VCaP (cell line): ENCODE results near the gene AGMAT.

Source experiments
- H3K27ac ChIP-seq: fragments of 450-650 bp; 2 replicates; pipeline ENCODE4 v1.5.1; 2017
- TF ChIP-seq, protein P1 (sequence below): fragments of 450-650 bp; conservative IDR thresholded peaks from 2 replicates; pipeline ENCODE4 v1.5.1; 2017; ENCODE audit warnings: mild to moderate bottlenecking, moderate library complexity

AGMAT gene, protein sequence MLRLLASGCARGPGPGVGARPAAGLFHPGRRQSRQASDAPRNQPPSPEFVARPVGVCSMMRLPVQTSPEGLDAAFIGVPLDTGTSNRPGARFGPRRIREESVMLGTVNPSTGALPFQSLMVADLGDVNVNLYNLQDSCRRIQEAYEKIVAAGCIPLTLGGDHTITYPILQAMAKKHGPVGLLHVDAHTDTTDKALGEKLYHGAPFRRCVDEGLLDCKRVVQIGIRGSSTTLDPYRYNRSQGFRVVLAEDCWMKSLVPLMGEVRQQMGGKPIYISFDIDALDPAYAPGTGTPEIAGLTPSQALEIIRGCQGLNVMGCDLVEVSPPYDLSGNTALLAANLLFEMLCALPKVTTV

DNA sequence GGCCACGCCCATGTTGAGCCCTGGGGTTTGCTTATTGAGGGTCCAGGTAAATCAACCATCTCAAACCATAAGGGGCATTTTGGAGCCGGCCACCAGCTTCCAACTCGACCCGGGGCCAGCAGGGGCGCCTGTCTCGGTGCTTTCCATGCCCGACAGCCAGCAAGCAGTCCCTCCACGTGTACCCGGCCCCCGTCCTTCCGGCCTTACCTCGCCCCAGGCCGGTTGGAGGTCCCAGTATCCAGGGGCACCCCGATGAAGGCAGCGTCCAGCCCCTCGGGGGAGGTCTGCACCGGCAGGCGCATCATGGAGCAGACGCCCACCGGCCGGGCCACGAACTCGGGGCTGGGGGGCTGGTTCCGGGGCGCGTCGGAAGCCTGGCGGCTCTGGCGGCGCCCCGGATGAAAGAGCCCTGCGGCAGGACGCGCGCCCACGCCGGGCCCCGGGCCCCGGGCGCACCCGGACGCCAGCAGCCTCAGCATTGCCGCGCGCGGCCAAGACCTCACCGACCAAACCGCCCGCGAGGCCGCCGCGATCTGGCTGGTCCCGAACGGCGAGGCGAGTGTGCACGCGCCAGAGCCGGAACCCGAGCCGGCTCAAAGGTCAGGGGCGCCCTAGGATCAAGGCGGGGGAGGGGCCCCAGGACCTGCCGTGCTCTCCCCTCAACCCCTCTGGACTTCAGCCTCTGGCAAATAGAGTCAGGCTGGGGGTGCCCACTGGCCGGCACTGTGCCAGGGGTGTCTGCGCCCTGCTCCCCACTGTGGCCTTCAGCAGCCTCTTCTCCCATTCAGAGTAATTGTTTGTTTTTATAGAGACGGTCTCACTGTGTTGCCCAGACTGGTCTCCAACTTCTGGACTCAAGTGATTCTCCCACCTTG, at the start of gene AGMAT:
AGMAT (minus strand) TSS at position 563 of the 875 bp plus-strand sequence; CDS start at position 479, 84 bp downstream.
- peak within 1 kb of the TSS; percentile 44; the same call in 1 of the 2 replicates for H3K27ac ChIP-seq
- TF ChIP-seq, protein P1, sequence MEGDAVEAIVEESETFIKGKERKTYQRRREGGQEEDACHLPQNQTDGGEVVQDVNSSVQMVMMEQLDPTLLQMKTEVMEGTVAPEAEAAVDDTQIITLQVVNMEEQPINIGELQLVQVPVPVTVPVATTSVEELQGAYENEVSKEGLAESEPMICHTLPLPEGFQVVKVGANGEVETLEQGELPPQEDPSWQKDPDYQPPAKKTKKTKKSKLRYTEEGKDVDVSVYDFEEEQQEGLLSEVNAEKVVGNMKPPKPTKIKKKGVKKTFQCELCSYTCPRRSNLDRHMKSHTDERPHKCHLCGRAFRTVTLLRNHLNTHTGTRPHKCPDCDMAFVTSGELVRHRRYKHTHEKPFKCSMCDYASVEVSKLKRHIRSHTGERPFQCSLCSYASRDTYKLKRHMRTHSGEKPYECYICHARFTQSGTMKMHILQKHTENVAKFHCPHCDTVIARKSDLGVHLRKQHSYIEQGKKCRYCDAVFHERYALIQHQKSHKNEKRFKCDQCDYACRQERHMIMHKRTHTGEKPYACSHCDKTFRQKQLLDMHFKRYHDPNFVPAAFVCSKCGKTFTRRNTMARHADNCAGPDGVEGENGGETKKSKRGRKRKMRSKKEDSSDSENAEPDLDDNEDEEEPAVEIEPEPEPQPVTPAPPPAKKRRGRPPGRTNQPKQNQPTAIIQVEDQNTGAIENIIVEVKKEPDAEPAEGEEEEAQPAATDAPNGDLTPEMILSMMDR, result peak; percentile 36

DNA sequence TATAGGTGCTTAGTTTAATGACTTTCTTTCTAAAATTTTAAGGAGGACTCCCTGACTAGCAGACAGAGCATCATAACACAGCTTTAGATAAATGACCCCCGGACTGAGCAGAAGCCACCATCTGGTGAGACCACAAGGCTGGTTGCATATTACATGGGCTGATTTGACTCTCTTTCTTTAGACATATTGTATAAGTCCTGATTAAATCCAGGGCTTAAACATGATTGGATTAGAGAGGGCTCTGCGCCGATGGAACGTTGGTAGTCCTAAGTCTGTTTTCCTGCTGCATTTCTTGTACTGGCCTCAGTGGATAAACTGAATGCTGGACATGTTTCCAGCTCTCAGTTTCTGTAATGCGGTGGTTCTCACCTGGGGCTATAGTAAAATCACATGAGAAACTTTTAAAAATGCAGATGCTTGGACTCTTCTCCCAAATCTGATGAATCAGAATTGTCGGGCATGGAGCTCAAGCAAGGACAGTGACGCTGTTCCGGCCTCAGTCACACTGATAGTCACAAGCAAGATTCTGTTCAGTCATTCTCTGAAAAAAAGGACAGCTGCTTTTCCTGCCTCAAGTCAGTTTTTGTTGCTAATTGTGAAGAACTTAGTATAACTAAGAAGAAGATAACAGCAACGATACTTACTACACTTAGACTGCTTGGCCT, 49.0 kb upstream of the AGMAT start:
- TF ChIP-seq, protein P1, result no peak
- no peak overlapping the region for H3K27ac ChIP-seq

DNA sequence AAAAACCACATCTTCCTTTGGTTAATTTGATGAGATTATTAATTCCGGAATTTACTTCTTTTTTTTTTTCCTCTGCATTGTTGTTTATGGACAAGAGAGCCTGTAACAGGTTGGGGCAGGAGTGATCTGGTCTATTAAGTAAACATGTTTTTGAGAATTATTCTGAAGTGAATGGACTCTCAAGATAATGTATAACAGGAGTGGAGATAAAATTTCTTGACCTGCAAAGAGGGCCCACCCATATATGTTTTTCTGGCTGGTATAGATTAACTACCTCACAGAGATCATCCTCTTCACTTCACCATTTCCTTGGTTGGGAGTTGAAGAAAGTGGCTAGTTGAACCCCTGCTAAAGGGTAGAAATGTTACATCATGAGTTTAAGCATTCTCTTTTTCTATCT, 43.2 kb upstream of the AGMAT start:
- TF ChIP-seq, protein P1, result no peak
- H3K27ac ChIP-seq, result no peak overlapping the region

DNA sequence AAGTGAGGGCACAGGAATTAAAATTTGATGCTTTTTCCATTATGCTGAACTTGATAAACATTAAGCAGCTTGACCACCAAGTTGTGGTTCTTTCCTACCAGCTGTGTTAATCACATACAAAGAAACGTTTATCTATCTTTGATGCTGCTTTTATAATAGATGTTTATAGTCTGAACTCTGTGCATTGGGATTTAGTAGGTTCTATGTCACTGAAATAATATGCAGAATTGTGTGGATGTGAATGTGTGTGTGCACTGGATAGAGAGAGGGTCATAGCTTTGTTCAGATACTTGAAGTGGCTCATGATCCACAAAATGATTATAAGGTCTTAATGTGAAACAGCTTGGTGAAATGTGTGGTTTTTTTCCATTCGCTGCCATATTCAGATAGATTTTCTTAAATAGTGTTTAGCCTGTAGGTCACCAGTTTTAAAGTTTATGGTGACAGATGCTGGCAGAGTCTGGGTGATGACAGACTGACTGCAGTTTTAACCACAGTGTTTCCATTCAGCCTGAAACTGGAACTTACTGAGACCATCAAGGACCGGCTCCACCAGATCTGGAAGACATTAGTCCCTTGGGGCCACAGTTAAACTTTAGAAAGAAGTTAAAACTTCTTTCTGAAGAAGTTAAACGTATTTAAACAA, 42.6 kb upstream of the AGMAT start:
- TF ChIP-seq, protein P1, result no peak
- H3K27ac ChIP-seq, result peak overlapping the region; percentile 59; the same call in 1 of the 2 replicates

DNA sequence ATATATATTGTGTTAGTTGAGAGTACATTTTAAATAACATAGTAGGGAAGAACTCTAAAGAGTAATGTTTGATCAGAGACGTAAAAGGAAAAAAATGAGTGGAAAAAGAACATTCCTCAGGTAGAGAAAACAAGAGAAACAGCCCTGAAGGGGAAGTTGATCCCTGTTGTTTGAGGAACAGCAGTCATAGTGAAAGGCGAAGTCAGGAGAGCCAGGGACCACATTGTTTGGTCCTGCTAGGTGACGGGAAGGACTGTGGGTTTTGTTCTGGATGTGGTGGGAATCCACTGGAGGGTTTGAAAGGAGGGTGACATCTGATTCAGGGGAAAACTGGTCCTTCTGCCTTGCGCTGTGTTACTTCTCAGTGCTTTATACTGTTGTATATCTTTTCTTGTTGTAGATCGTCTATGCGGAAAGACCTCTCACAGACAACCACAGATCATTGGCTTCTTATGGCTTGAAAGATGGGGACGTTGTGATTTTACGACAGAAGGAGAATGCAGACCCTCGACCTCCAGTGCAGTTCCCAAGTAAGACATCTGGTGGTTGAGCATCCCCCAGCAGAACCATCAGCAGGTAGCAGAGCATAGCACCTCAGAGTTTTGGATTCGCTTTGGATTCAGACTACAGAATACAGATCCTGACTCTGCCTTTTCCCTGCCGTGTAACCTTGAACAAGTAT, 41.6 kb upstream of the AGMAT start:
- peak overlapping the region; percentile 59 for H3K27ac ChIP-seq
- TF ChIP-seq, protein P1, result no peak

DNA sequence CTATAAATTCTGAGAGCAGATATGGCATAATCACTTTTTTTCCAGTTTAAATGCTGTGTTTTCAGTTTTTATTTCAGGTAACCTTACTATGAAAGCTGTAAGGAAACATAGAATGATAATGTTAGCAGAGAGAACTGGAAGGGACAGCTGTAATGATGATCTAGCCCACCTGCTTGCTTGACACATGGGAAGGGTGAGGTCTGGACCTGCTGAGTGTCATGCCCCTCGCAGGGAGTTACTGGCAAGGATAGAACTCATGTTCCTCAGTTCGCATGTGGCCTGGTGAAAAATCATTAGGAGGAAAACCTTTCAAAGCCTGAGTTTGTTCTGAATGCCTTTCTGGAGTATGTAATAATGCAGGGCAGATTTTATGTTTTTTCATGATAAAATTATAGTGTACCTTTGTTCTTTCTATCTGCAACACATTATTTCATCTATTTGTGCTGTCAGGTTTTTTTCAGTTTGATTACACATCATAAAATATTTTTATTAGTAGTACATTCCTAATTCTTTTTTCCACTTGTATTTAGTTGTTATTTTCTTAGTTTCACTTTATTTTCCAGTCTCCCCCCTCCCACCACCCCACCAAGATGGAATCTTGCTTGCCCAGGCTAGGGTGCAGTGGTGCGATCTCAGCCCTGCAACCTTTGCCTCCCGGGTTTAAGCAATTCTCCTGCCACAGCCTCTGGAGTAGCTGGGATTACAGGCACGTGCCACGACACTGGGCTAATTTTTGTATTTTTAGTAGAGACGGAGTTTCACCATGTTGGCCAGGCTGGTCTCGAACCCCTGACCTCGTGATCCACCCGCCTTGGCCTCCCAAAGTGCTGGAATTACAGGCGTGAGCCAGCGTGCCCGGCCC, 40.4 kb upstream of the AGMAT start:
- TF ChIP-seq, protein P1, result no peak
- peak overlapping the region; percentile 59 for H3K27ac ChIP-seq
